Mesendoderm (in vitro differentiated cells): ENCODE data around the gene BMPER.

Source experiments
- DNase-seq: peaks from one replicate; pipeline ENCODE4 v3.0.0; 2013
- H2AK5ac ChIP-seq: 2 replicates; pipeline ENCODE4 v1.6.1; 2013; ENCODE audit warnings: low read length, inconsistent platforms
- H2BK120ac ChIP-seq: 2 replicates; pipeline ENCODE4 v1.6.1; 2013; ENCODE audit warnings: low read depth, mild to moderate bottlenecking, low read length, moderate library complexity, mixed read lengths
- H2BK15ac ChIP-seq: replicated peaks from 2 replicates; pipeline ENCODE4 v1.6.1; 2013; ENCODE audit warnings: low read depth, mild to moderate bottlenecking, moderate library complexity
- H2BK5ac ChIP-seq: 2 replicates; pipeline ENCODE4 v1.6.1; 2013; ENCODE audit warnings: low read length, inconsistent platforms
- H3K18ac ChIP-seq: 2 replicates; pipeline ENCODE4 v1.6.1; 2013; ENCODE audit warnings: mild to moderate bottlenecking, low read length, mixed read lengths
- H3K23ac ChIP-seq: one replicate; pipeline ENCODE4 v1.6.1; 2013; ENCODE audit warnings: low read length
- H3K27ac ChIP-seq: 2 replicates; pipeline ENCODE4 v1.5.1; 2013; ENCODE audit warnings: low read depth, mild to moderate bottlenecking, inconsistent platforms, low read length, moderate library complexity
- H3K27me3 ChIP-seq: 2 replicates; pipeline ENCODE4 v1.6.1; 2013; ENCODE audit warnings: low read length, control low read depth, mild to moderate bottlenecking, inconsistent platforms; ENCODE audit not compliant: insufficient read depth, poor library complexity
- H3K36me3 ChIP-seq: 2 replicates; pipeline ENCODE4 v1.6.1; 2013; ENCODE audit warnings: low read length, inconsistent platforms; ENCODE audit not compliant: control insufficient read depth, insufficient read depth
- H3K4ac ChIP-seq: one replicate; pipeline ENCODE4 v1.6.1; 2013; ENCODE audit warnings: low read depth, mild to moderate bottlenecking, low read length, moderate library complexity
- H3K4me1 ChIP-seq: 2 replicates; pipeline ENCODE4 v1.6.1; 2013; ENCODE audit warnings: low read depth, low read length, inconsistent platforms; ENCODE audit not compliant: control insufficient read depth
- H3K4me2 ChIP-seq: 2 replicates; pipeline ENCODE4 v1.6.1; 2013; ENCODE audit warnings: low read length
- H3K4me3 ChIP-seq: 2 replicates; pipeline ENCODE4 v1.5.1; 2013; ENCODE audit warnings: mild to moderate bottlenecking, low read length
- H3K56ac ChIP-seq: one replicate; pipeline ENCODE4 v1.6.1; 2013; ENCODE audit warnings: low read length
- H3K79me1 ChIP-seq: 2 replicates; pipeline ENCODE4 v1.6.1; 2013; ENCODE audit warnings: low read length, inconsistent platforms
- H3K79me2 ChIP-seq: 2 replicates; pipeline ENCODE4 v1.6.1; 2013; ENCODE audit warnings: mild to moderate bottlenecking, low read length; ENCODE audit not compliant: control insufficient read depth, insufficient read depth
- H3K9ac ChIP-seq: 2 replicates; pipeline ENCODE4 v1.6.1; 2013; ENCODE audit warnings: low read length, inconsistent platforms
- H4K5ac ChIP-seq: one replicate; pipeline ENCODE4 v1.6.1; 2013; ENCODE audit warnings: low read length
- H4K8ac ChIP-seq: one replicate; pipeline ENCODE4 v1.6.1; 2013; ENCODE audit warnings: low read depth, mild to moderate bottlenecking, control low read depth, low read length, moderate library complexity
- WGBS: extraction: QIAGEN DNeasy Blood & Tissue Kit; methylation state at CpG from one replicate; pipeline ENCODE4 v1.1.7; 2013; ENCODE audit warnings: low lambda C conversion rate, missing lambda C conversion rate; ENCODE audit not compliant: insufficient coverage; ENCODE audit errors: extremely low coverage; 5-methylcytosine and 5-hydroxymethylcytosine counted together

Gene BMPER

DNA sequence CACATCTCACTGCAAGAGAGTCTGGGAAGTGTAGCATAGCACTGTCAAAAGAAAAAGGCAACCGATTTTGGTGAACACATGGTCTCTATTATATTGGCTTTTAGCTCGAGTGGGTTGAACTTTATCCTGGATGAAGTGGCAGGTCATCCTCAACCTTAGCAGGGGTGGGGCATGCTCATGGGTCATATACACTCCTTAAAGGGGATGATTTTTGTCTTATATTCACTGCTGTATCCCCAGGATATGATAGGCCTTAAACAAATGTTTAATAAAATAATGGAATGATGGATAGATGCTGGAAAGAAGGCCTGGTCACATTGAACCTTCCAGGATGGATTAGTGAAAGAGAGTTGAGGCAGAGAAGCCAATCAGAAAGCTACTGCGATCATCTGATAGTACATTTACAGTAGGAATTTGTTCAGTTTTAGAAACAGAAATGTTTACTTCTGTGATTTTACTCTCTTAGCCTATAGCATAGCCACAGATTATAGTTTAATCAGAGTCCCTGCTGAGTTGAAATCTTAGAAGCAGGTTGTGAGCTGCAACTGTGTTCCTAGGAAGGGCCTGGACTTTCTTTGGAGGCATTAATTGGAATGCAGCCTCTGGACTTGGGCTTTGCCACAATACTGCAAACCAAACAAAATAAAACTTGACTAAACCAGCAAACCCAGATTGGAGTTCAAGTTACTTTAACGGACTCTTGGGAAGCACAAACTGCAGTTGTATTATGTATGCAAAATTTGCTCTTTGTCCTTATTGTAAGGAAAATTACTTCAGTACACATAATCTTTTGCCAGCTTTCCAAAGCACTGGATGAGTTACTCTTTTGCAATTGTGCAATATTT is 138.3 kb downstream of the BMPER start:
- no peaks in the 10 kb centered on the region for H3K27me3 ChIP-seq
- no peak for DNase-seq
- no peak overlapping the region for H4K5ac ChIP-seq
- no peaks in the 10 kb centered on the region for H3K79me1 ChIP-seq
- no peak overlapping the region for H3K27ac ChIP-seq
- H3K18ac ChIP-seq, result no peak overlapping the region
- no peak overlapping the region for H3K56ac ChIP-seq
- no peak overlapping the region for H2BK15ac ChIP-seq
- H3K79me2 ChIP-seq, result no peaks in the 10 kb centered on the region
- no peak overlapping the region for H3K4ac ChIP-seq
- H3K4me2 ChIP-seq, result no peak overlapping the region
- H3K23ac ChIP-seq, result no peak overlapping the region
- no peak overlapping the region for H4K8ac ChIP-seq
- H2AK5ac ChIP-seq, result no peak overlapping the region
- no peak overlapping the region for H3K4me3 ChIP-seq
- no peaks in the 10 kb centered on the region for H3K36me3 ChIP-seq
- peaks cover 7% of the 10 kb centered on the region for H3K4me1 ChIP-seq
- no peak overlapping the region for H3K9ac ChIP-seq
- H2BK5ac ChIP-seq, result no peak overlapping the region
- H2BK120ac ChIP-seq, result no peak overlapping the region
- WGBS, result no CpG with 5 or more reads among the region's 4 CpGs

DNA sequence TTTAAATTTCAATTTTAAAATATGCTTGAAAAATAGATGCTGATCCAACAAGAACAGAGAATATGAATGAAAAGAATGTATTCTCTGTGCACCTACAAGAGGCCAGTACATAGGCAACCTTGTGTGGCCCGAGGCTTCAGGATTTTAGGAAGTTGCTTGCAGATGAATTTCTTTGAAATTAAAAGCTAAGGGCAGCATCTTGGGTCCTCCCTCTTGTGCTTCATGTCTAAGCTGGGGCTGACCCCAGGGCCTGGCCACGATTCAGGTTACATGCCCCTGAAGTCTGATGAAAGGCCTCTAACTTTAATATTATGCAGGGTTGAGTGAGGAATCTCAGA is 138.9 kb downstream of the BMPER start:
- no peak overlapping the region for H3K23ac ChIP-seq
- no peak overlapping the region for H2AK5ac ChIP-seq

DNA sequence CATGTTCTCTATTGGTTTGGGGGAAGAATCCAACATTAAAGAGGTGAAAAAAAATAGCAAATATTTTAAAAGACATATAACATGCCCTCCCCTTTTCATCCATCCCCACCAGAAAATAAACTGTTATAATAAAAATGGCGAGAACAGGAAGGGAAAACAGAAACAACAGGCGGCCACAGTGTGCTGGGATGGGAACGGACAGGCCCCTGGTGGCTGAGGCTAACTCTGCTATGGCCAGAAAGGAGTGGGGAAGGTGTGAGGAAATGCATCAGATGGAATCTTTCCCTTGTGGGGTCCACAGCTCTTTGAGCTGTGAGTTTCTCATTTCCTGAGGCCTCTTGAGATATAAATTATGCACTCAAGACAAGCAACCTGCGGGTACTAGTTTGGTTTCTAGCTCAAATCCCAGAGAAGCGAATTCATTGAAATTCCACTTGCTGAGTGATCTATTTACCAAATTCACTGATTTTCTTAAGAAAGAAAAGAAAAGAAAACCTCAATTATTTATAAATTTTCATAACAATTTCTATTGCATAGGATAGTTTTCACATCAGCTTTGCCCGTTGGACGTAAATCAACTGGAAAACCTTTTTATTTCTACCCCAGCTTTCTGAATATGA is 139.5 kb downstream of the BMPER start:
- no CpG with 5 or more reads among the region's 7 CpGs for whole genome bisulfite sequencing
- H2BK120ac ChIP-seq, result no peak overlapping the region

More for the DNA sequence above, 138.9 kb downstream of the BMPER start:
- no peak overlapping the region for H4K5ac ChIP-seq
- H2BK120ac ChIP-seq, result no peak overlapping the region
- H3K4me1 ChIP-seq, result peaks cover 7% of the 10 kb centered on the region
- H3K4me2 ChIP-seq, result no peak overlapping the region
- no peak for DNase-seq
- H3K4ac ChIP-seq, result no peak overlapping the region
- H2BK5ac ChIP-seq, result no peak overlapping the region
- no peaks in the 10 kb centered on the region for H3K36me3 ChIP-seq
- no peak overlapping the region for H4K8ac ChIP-seq
- no peak overlapping the region for H2BK15ac ChIP-seq
- no peak overlapping the region for H3K56ac ChIP-seq
- no CpG with 5 or more reads among the region's 2 CpGs for WGBS
- no peak overlapping the region for H3K4me3 ChIP-seq
- H3K27me3 ChIP-seq, result no peaks in the 10 kb centered on the region
- no peak overlapping the region for H3K27ac ChIP-seq
- peak overlapping the region; percentile 18 for H3K18ac ChIP-seq
- no peak overlapping the region for H3K9ac ChIP-seq
- no peaks in the 10 kb centered on the region for H3K79me2 ChIP-seq
- H3K79me1 ChIP-seq, result no peaks in the 10 kb centered on the region

DNA sequence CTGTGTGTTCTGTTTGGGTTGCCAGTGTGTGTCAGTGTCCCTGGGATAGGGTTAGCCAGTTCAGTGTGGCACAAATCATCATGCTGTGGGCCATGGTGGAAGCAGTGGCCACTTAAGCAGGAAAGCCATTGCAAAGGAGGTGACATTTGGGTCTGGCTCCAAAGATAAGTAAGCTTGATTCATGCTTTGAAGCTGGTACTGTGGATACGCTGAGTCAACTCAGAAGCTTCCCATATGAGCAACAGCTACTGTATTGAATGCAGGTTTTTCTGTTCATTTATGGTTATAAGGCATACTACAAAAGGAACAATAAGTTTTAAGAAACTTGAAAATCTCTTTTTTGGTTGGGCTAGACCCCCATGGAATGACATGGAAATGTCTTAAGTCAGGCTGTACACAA is 143.1 kb downstream of the BMPER start:
- no peak overlapping the region for H3K18ac ChIP-seq
- H2BK120ac ChIP-seq, result no peak overlapping the region
- H2AK5ac ChIP-seq, result no peak overlapping the region
- no peaks in the 10 kb centered on the region for H3K79me1 ChIP-seq
- H4K5ac ChIP-seq, result no peak overlapping the region
- no peak overlapping the region for H3K56ac ChIP-seq
- H3K79me2 ChIP-seq, result no peaks in the 10 kb centered on the region
- H3K4ac ChIP-seq, result no peak overlapping the region
- H3K27me3 ChIP-seq, result no peaks in the 10 kb centered on the region
- no CpG with 5 or more reads among the region's 1 CpG for WGBS
- no peaks in the 10 kb centered on the region for H3K36me3 ChIP-seq
- H3K27ac ChIP-seq, result no peak overlapping the region
- H4K8ac ChIP-seq, result no peak overlapping the region
- H3K23ac ChIP-seq, result no peak overlapping the region
- no peak for DNase-seq
- no peaks in the 10 kb centered on the region for H3K4me1 ChIP-seq
- no peak overlapping the region for H2BK5ac ChIP-seq
- no peak overlapping the region for H3K9ac ChIP-seq
- no peak overlapping the region for H3K4me3 ChIP-seq
- no peak overlapping the region for H3K4me2 ChIP-seq
- H2BK15ac ChIP-seq, result no peak overlapping the region

More for the DNA sequence above, 139.5 kb downstream of the BMPER start:
- Histone ChIP-seq H2AK5ac (no peak overlapping the region), H3K27ac (no peak overlapping the region), H3K4me3 (no peak overlapping the region), H2BK15ac (no peak overlapping the region), H3K23ac (no peak overlapping the region), H3K56ac (no peak overlapping the region), H4K8ac (no peak overlapping the region), H3K9ac (no peak overlapping the region), H3K27me3 (no peaks in the 10 kb centered on the region), H3K4ac (no peak overlapping the region), H3K79me1 (no peaks in the 10 kb centered on the region), H3K18ac (no peak overlapping the region), H3K36me3 (no peaks in the 10 kb centered on the region), H2BK5ac (no peak overlapping the region), H4K5ac (no peak overlapping the region), H3K4me1 (peaks cover 7% of the 10 kb centered on the region), H3K79me2 (no peaks in the 10 kb centered on the region), H3K4me2 (no peak overlapping the region)
- DNase-seq, result peak; percentile 8

DNA sequence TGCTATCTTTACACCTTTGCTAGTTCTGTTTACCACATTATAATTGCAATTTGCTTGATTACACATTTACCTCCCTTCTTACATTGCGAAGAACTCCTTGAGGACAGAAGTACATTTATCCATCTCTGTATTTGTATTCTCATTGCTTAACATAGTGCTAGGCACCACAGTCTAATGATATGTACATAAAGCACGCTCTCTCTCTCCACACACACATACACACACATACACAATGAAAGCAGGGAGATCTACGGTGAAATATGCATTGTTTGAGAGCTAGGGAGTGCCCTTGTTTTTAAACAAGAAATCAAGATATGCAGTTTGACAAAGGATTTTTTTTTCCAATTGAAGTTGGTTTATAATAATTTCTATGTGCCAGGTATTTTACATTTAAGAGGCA is 148.7 kb downstream of the BMPER start:
- H3K36me3 ChIP-seq, result no peaks in the 10 kb centered on the region

More for the DNA sequence above, 148.7 kb downstream of the BMPER start:
- Histone ChIP-seq H2BK120ac (no peak overlapping the region), H3K23ac (no peak overlapping the region), H3K9ac (no peak overlapping the region), H4K8ac (no peak overlapping the region), H3K27me3 (no peaks in the 10 kb centered on the region), H3K56ac (no peak overlapping the region), H3K79me2 (no peaks in the 10 kb centered on the region), H3K79me1 (no peaks in the 10 kb centered on the region), H3K4me2 (no peak overlapping the region), H4K5ac (no peak overlapping the region), H3K4me3 (no peak overlapping the region), H3K18ac (no peak overlapping the region), H3K27ac (no peak overlapping the region), H3K4ac (no peak overlapping the region), H2BK5ac (no peak overlapping the region), H2BK15ac (no peak overlapping the region), H2AK5ac (no peak overlapping the region), H3K4me1 (no peaks in the 10 kb centered on the region)
- no peak for DNase-seq
- no CpG with 5 or more reads among the region's 3 CpGs for WGBS
